HepG2 (cell line): ENCODE measurements around the gene FUOM. TPM values are rescaled to one million over a fixed set of nuclear protein-coding genes. Genes with fewer than 3 reads are reported as not detected.

Source experiments
- ATM ChIP-seq: fragments of 450-650 bp; IDR thresholded peaks from 2 replicates; pipeline ENCODE4 v1.7.1; 2017; ENCODE audit warnings: mild to moderate bottlenecking, borderline replicate concordance
- CC2D1A ChIP-seq: sonication (generic); formaldehyde crosslinking; IDR thresholded peaks from 2 replicates; pipeline ENCODE4 v1.8.1; 2023; ENCODE audit warnings: mild to moderate bottlenecking, missing genetic modification reagents
- CHCHD3 ChIP-seq: sonication (generic); formaldehyde crosslinking; IDR thresholded peaks from 2 replicates; pipeline ENCODE4 v1.8.0; 2022; ENCODE audit warnings: mild to moderate bottlenecking, missing genetic modification reagents, moderate library complexity
- CHD2 ChIP-seq: IDR thresholded peaks from 2 replicates; pipeline ENCODE4 v1.6.1; 2011; ENCODE audit warnings: low read depth, low read length, improper control_type of control experiment
- ETV5 ChIP-seq: IDR thresholded peaks from 2 replicates; pipeline ENCODE4 v1.6.1; 2018; ENCODE audit warnings: missing biosample characterization, missing genetic modification reagents, inconsistent platforms, borderline replicate concordance
- FOXP1 ChIP-seq, 2 experiments: fragments of 450-650 bp in 1 of 2; IDR thresholded peaks; 2 replicates each; pipeline ENCODE4 v1.6.1; 2017 to 2018; ENCODE audit warnings: antibody characterized with exemption in 1 of 2
- MTA1 ChIP-seq: sonication (generic); formaldehyde crosslinking; IDR thresholded peaks from 2 replicates; pipeline ENCODE4 v1.4.0; 2020; ENCODE audit warnings: missing genetic modification reagents, mild to moderate bottlenecking, borderline replicate concordance
- RBAK ChIP-seq: sonication (generic); formaldehyde crosslinking; IDR thresholded peaks from 2 replicates; pipeline ENCODE4 v1.5.1; 2020; ENCODE audit warnings: mild to moderate bottlenecking, missing genetic modification reagents
- RELA ChIP-seq: sonication (generic); formaldehyde crosslinking; IDR thresholded peaks from 2 replicates; pipeline ENCODE4 v1.4.0; 2020; ENCODE audit warnings: missing genetic modification reagents
- SP1 ChIP-seq, 2 experiments: fragments of 450-650 bp in 1 of 2; sonication (generic) in 1 of 2; formaldehyde crosslinking in 1 of 2; IDR thresholded peaks; 2 replicates each; pipeline versions ENCODE4 v1.4.0 to v1.6.1; 2016 to 2020; ENCODE audit warnings: missing genetic modification reagents in 1 of 2
- TGIF2 ChIP-seq: IDR thresholded peaks from 2 replicates; pipeline ENCODE4 v1.6.1; 2016; ENCODE audit warnings: control low read depth, missing compliant biosample characterization
- USF2 ChIP-seq, 2 experiments: sonication (generic) in 1 of 2; formaldehyde crosslinking in 1 of 2; IDR thresholded peaks; 2 replicates each; pipeline versions ENCODE4 v1.5.1 to v1.6.1; 2011 to 2020; ENCODE audit warnings: borderline replicate concordance in 1 of 2, low read depth in 1 of 2, low read length in 1 of 2, mild to moderate bottlenecking in 1 of 2, missing genetic modification reagents in 1 of 2, moderate library complexity in 1 of 2
- ZMYM4 ChIP-seq: sonication (generic); formaldehyde crosslinking; IDR thresholded peaks from 2 replicates; pipeline ENCODE4 v1.8.1; 2023; ENCODE audit warnings: mild to moderate bottlenecking, missing genetic modification reagents
- ZNF44 ChIP-seq: sonication (generic); formaldehyde crosslinking; IDR thresholded peaks from 2 replicates; pipeline ENCODE4 v1.5.1; 2020; ENCODE audit warnings: mild to moderate bottlenecking, missing genetic modification reagents
- ZNF496 ChIP-seq: sonication (generic); formaldehyde crosslinking; IDR thresholded peaks from 2 replicates; pipeline ENCODE4 v1.8.1; 2023; ENCODE audit warnings: mild to moderate bottlenecking, moderate library complexity, missing genetic modification reagents; ENCODE audit not compliant: insufficient replicate concordance
- ZNF570 ChIP-seq: sonication (generic); formaldehyde crosslinking; IDR thresholded peaks from 2 replicates; pipeline ENCODE4 v1.4.0; 2020; ENCODE audit warnings: mild to moderate bottlenecking, missing genetic modification reagents, borderline replicate concordance
- ZNF577 ChIP-seq: sonication (generic); formaldehyde crosslinking; IDR thresholded peaks from 2 replicates; pipeline ENCODE4 v1.4.0; 2020; ENCODE audit warnings: mild to moderate bottlenecking, low read depth, missing genetic modification reagents, borderline replicate concordance
- ZNF652 ChIP-seq: IDR thresholded peaks from 2 replicates; pipeline ENCODE4 v1.6.1; 2016; ENCODE audit warnings: low read depth, borderline replicate concordance
- ZNF710 ChIP-seq: sonication (generic); formaldehyde crosslinking; IDR thresholded peaks from 2 replicates; pipeline ENCODE4 v1.5.0; 2020; ENCODE audit warnings: mild to moderate bottlenecking, missing genetic modification reagents, borderline replicate concordance
- ZNF746 ChIP-seq: sonication (generic); formaldehyde crosslinking; IDR thresholded peaks from 2 replicates; pipeline ENCODE4 v1.8.0; 2022; ENCODE audit warnings: mild to moderate bottlenecking, missing genetic modification reagents
- ZNF841 ChIP-seq: sonication (generic); formaldehyde crosslinking; IDR thresholded peaks from 2 replicates; pipeline ENCODE4 v1.8.1; 2023; ENCODE audit warnings: missing genetic modification reagents, borderline replicate concordance
- polyA plus RNA-seq, 8 experiments: library from polyadenylated mRNA; depleted of rRNA in 3 of 8; stranded (reverse) in 7 of 8; unstranded in 1 of 8; fragments of >200 nt; fragmentation: Illumina TruSeq in 4 of 8; extraction: Trizol in 4 of 8; gene quantifications; 2 replicates each; pipeline versions ENCODE4 v1.2.1 to v1.2.3, GENCODE V29; 2011 to 2016; ENCODE audit warnings: low read depth in 4 of 8, missing spikeins in 1 of 8, mixed read lengths in 1 of 8; ENCODE audit not compliant: insufficient read depth in 1 of 8
- total RNA-seq, 5 experiments: library from RNA; depleted of rRNA; stranded (reverse); fragments of >200 nt; fragmentation: Illumina TruSeq; extraction: Trizol; gene quantifications; 2 replicates each; pipeline ENCODE4 v1.2.3, GENCODE V29; 2016; ENCODE audit warnings: low read depth in 1 of 5
- TF ChIP-seq, protein P1 (sequence below): sonication (generic); formaldehyde crosslinking; IDR thresholded peaks from 2 replicates; pipeline ENCODE4 v1.4.0; 2020; ENCODE audit warnings: mild to moderate bottlenecking, low read depth, missing genetic modification reagents
- TF ChIP-seq, protein P2 (sequence below): sonication (generic); formaldehyde crosslinking; conservative IDR thresholded peaks from 2 replicates; pipeline ENCODE4 v1.8.0; 2022; ENCODE audit warnings: missing genetic modification reagents

The FUOM gene
- total and polyA plus RNA-seq, 2 of the 13 experiments (the other 11 are each of a cell fraction or from before 2014, with no cell fraction given): 27.5 to 60.4 TPM

DNA sequence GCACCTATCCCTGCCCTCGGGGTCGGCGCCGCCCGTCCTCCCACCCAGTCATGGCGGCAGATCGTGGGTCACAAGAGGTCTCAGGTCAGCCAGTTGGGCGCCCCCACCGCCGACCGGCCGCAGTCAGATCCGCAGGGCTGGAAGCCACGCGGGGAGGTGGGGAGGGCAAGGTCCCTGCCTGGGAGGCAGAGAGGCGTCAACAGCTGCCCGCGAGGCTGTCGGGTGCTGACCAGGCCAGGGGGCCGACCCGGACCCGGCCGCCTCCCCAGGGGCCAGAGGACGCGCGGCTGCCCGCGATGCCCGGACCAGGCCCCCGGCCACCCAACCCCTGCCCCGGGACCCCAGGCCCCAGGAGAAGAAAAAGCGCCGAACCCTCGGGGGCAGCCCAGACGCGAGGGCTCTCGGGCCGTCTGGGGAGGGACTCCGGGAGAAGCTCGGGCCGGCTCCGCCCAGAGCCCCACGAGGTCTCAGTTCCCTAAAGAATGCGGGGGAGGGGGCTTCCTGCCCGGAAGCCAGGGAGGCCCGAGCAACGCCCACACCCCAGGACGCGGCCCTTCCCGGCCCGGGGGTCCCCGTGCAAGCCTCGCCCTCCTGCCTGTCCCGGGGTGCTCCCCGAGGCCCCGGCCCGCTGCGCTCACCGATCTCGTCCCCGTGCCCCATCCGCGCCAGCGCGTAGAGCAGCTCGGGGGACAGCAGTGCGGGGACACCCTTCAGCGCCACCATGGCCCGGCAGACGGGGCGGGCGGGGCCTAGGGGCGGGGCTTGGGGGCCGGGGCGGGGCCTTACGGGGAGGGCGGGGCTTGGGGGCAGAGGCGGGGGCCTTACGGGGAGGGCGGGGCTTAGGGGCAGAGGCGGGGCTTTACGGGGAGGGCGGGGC lies at the start of gene FUOM (continued):
- TF ChIP-seq FOXP1 (IDR thresholded peaks at IDR 0.05) (no peak), FOXP1 (CRISPR knock-in tag; IDR thresholded peaks at IDR 0.05) (no peak), ZNF710 (no peak), ZNF841 (no peak), CHD2 (no peak), ZNF746 (no peak), USF2 (IDR thresholded peaks at IDR 0.05; ENCODE audit: low read depth, low read length) (no peak), USF2 (CRISPR knock-in tag; IDR thresholded peaks at IDR 0.05; ENCODE audit: borderline replicate concordance) (no peak), MTA1 (CRISPR knock-in tag) (no peak), ETV5 (peak; percentile 86), CHCHD3 (CRISPR knock-in tag) (no peak), SP1 (IDR thresholded peaks at IDR 0.05) (no peak), SP1 (CRISPR knock-in tag; IDR thresholded peaks at IDR 0.05) (peak; percentile 75), ZNF570 (CRISPR knock-in tag) (no peak), ATM (no peak), ZNF44 (CRISPR knock-in tag) (no peak), RBAK (CRISPR knock-in tag) (no peak), CC2D1A (CRISPR knock-in tag) (no peak), RELA (no peak), TGIF2 (no peak), ZNF652 (CRISPR knock-in tag) (no peak), ZNF496 (CRISPR knock-in tag) (no peak), ZMYM4 (CRISPR knock-in tag) (no peak), ZNF577 (CRISPR knock-in tag) (no peak)
- TF ChIP-seq, protein P1, sequence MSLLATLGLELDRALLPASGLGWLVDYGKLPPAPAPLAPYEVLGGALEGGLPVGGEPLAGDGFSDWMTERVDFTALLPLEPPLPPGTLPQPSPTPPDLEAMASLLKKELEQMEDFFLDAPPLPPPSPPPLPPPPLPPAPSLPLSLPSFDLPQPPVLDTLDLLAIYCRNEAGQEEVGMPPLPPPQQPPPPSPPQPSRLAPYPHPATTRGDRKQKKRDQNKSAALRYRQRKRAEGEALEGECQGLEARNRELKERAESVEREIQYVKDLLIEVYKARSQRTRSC: no peak
- TF ChIP-seq, protein P2, sequence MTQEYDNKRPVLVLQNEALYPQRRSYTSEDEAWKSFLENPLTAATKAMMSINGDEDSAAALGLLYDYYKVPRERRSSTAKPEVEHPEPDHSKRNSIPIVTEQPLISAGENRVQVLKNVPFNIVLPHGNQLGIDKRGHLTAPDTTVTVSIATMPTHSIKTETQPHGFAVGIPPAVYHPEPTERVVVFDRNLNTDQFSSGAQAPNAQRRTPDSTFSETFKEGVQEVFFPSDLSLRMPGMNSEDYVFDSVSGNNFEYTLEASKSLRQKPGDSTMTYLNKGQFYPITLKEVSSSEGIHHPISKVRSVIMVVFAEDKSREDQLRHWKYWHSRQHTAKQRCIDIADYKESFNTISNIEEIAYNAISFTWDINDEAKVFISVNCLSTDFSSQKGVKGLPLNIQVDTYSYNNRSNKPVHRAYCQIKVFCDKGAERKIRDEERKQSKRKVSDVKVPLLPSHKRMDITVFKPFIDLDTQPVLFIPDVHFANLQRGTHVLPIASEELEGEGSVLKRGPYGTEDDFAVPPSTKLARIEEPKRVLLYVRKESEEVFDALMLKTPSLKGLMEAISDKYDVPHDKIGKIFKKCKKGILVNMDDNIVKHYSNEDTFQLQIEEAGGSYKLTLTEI (CRISPR knock-in tag): no peak
